GM19043 (cell line): ENCODE results near the gene PVR.

Experiments used
- ATAC-seq: cut with Tn5 transposase; IDR thresholded peaks from one replicate; pipeline ENCODE4 v1.9.1; 2021; ENCODE audit warnings: low read depth; ENCODE audit not compliant: unreplicated experiment

PVR gene

DNA sequence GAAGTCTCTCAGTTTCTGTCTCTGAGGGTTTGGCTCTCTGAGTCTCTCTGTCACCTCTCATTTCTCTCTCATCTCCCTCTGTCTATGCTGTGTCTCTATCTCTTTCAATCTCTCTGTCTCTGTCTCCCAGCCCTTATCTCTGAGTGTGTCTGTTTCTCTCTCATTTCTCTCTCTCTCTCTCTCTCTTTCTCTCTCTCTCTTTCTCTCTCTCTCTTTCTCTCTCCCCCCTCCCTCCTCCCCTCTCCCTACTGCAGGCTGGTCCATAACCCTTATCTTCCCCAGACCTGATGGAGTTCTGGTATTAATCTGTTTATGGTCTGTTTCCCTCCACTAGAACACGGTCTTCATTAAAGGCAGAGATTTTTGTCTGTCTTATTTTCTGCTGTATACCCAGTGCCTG is 1.3 kb upstream of the PVR start:
- no peak for ATAC-seq

DNA sequence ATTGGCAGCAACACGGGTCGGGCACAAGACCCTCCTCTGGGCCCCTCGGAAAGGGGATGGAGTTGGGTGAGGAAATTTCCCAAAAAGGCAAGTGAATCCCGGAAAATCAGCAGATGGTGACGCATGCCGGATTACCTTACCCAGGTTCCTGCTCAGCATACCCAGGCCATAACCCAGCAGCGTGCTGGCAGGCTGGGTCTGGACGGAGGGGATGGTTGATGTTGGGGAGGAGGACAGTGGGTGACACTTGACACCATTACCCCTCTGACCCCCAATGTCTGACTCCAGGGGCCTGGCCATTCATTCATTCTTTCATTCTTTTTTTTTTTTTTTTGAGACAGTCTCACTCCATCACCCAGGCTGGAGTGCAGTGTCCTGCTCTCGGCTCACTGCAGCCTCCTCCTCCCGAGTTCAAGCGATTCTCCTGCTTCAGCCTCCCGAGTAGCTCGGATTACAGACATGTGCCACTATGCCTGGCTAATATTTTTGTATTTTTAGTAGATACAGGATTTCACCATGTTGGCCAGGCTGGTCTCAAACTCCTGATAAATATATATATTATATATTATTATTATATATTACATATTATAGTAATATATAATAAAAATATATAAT is 799 bp downstream of the PVR start:
- no peak for ATAC-seq

DNA sequence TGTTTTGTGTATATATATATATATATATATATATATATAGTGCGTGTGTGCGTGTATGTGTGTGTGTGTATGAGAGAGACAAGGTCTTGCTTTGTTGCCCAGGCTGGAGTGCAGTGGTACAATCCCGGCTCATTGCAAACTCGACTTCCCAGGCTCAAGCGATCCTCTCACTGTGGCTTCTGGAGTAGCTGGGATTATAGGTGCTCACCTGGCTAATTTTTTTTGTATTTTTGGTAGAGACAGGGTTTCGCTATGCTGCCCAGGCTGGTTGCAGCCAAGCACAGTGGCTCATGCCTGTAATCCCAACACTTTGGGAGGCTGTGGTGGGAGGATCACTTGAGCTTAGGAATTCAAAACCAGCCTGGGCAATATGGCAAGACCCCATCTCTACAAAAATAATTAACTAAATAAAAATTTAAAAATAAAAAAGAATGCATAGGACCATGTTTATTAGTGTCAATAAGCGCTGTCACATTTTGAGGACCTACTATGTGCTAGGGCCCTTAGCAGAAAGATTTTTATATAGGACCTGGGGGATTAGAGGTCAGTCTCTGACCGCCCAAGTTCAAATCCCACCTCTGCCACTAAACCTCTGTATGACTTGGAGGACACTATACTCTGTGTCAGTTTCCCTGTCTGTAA is 1.8 kb downstream of the PVR start:
- no peak for ATAC-seq

DNA sequence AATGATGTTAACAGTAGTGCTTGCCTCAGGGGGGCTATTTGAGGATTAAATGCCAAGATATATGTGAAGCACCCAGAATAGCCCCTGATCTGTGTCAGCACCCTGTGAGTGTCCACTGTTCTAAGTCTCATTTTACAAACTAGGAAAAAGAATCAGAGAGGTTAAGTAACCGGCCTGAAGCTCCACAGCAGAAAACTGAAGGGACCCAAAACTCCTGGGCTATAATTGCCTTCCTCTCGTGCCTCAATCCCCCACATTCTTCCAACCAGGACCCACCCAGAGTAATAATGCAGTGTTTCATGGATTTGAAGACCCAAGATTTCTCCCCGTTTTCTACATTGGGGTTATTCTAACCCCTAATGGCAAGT is 2.3 kb downstream of the PVR start:
- no peak for ATAC-seq

DNA sequence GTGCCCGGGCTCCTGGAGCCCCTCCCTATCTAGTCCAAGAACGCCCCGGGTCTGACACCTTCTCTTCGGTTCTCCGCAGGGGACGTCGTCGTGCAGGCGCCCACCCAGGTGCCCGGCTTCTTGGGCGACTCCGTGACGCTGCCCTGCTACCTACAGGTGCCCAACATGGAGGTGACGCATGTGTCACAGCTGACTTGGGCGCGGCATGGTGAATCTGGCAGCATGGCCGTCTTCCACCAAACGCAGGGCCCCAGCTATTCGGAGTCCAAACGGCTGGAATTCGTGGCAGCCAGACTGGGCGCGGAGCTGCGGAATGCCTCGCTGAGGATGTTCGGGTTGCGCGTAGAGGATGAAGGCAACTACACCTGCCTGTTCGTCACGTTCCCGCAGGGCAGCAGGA is 3.4 kb downstream of the PVR start:
- no peak for ATAC-seq

DNA sequence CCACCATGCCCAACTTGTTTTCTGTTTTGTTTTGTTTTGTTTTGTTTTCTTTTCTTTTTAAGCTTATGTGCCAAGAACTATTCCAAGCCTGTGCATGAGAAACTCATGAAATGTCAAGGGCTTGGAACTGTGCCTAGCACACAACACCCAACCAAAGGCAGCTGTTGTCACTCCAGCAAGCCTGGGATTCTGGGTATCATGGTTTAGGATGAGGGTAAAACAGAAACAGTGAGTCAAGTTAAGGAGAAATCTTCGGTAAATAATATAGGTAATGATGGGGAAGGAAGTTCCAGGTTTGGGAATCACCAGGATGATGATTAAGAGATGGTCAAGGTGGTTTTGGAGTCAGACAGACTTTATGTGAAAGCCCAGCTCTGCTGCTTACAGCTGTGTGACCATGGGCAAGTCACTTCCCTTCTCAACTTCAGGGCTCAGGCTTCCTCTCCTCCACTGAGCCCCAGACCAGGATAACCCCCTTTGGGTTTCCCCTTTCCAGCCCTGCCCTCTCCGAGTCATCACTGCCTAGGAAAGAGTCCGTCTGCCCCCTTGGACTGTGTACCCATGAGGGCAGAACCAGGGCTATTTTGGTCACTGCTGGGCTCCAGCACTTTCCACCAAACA is 5.0 kb downstream of the PVR start:
- ATAC-seq: no peak

DNA sequence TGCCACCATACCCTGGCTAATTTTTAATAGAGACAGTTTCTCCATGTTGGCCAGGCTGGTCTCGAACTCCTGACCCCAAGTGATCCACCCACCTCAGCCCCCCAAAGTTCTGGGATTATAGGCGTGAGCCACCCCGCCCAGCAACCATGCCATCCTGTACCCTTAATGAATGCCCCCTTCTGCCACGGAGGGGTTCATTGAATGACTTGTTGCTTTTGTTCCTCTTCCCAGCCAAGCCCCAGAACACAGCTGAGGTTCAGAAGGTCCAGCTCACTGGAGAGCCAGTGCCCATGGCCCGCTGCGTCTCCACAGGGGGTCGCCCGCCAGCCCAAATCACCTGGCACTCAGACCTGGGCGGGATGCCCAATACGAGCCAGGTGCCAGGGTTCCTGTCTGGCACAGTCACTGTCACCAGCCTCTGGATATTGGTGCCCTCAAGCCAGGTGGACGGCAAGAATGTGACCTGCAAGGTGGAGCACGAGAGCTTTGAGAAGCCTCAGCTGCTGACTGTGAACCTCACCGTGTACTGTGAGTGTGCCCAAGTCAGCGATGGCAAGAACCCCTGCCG is 6.0 kb downstream of the PVR start:
- no peak for ATAC-seq

DNA sequence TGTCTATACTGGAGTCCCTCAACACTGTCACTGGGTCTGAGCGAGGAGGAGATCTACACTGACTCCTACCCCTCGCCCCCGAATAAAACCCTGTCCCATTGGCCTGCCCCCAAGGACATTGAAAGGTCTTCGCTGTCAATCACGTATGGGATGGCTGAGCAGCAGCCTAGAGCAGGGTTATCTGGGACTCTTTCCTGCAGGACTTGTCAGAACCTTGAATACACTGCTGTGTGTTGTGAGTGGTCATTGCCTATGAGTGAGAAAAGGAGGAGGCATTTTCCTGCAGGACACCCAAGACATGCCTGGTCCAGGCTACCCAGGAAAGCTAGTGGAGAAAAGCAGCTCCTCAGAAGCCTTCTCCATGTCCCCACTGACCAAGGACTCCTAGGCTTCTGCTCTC is 9.6 kb downstream of the PVR start:
- ATAC-seq: no peak

DNA sequence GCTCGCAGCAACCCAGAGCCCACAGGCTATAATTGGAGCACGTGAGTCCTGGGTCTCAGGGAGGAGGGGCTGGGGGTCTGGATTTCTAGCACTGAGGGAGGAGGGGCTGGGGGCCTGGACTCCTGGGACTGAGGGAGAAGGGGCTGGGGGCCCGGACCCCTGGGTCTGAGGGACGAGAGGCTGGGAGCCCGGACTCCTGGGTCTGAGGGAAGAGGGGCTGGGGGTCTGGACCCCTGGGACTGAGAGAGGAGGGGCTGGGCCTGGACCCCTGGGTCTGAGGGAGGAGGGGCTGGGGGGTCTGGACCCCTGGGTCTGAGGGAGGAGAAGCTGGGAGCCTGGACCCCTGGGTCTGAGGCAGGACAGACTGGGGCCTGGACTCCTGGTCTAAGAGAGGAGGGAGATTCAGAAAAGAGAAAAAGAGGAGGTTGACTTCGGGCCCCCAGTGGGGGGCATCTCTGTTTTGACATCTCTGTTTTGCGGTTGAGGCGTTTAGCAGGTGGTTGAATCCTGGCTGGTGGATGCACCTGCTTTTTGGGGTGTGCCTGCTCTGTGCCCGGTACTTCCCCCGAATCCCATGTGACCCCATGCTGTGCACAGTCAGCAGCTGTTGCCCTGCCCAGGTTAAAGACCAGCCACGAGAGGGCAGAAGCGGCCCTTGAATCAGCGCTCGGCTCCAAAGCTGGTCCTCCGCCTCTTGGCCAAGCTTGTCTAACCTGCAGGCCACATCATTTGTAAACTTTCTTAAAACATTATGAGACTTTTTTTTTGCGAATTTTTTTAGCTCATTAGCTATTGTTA is 10.5 kb downstream of the PVR start:
- ATAC-seq: no peak

DNA sequence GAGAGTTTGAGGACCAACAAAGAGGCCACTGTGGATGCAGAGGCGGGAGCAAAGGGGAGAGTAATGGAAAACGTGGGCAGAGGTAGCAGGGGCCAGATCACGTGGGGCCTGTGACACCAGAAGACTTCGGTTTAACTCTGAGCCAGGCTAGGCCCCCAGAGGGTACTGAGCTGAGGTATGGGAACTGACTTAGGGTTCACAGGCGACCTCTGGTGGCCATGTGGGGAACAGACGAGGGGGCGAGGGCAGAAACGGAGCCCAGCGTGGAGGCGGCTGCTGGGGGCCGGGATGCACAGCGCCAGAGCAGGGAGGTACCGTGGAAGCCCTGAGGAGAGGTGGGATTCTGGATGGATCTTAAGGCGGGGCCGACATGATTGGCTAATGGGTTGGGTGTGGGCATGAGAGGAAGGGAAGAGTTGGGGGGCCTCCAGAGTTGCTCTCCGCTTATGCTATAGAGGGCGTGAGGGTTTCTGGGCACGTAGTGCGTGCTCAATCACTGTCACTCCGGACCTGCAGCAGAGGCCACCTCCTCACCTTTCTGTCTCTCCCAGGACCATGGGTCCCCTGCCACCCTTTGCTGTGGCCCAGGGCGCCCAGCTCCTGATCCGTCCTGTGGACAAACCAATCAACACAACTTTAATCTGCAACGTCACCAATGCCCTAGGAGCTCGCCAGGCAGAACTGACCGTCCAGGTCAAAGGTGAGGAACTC is 13.7 kb downstream of the PVR start:
- ATAC-seq: no peak

DNA sequence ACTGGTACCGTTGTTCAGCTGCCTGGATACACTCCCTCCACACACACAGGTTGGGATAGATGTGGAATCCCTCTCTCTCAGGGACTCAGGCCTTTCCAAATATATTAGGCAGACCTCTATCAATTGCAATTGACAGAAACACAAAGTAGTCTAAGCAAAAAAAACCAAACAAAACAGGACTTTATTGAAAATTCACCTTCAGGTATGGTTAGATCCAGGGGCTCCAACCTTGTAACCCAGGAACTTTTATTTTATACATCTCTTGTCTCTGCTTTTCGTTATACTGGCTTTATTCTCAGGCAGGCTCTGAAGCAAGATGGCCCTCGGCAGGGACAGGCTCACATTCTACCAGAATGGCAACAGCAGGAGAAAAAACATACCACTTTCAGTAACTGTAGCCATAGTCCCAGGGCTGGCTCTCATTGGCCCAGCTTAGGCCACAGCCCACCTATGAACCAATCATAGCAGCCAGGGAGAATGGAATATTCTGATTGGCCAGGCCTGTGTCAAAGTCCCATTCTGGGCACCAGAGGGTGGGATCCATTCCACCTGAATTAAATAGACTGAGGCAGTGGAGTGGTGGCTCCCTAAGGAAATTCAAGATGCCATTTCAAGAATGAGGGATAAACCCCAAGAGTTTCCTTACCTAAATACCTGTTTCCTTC is 14.5 kb downstream of the PVR start:
- no peak for ATAC-seq

DNA sequence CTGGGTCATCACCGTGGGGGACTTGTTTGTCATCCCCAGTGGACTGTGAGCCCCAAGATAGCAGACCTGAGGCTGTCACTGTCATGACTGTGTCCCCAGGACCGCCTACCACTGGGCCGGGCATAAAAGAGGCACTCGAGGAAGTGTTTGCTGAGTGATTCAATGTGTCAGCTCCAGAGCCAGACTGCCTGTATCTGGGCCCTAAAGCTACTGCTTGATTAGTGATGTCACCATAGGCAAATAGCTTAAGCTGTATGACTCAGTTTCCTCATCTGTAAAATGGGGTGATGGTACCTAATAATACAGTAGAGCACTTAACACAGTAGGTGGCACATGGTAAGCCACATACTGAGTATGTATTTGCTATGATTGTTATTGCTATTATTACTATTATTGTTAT is 16.4 kb downstream of the PVR start:
- ATAC-seq: no peak

DNA sequence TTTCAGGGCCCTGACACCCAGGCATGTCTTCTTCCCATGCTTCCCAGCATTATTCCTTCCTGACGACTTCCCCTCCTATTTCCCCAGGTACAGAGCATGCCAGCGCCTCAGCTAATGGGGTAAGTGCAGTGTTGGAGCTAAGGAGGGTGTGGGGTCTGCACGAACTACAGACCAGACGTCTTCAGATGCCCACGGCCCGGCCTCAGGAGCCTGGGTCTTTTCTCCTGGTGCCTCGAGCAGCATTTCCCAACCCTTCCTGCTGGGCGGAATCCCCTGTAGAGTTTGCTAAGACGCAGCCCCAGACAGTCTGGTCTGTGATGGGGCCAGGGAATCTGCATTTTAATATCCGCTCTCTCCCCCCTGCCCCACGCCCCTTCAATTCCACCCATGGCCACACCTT is 17.5 kb downstream of the PVR start:
- ATAC-seq: no peak

DNA sequence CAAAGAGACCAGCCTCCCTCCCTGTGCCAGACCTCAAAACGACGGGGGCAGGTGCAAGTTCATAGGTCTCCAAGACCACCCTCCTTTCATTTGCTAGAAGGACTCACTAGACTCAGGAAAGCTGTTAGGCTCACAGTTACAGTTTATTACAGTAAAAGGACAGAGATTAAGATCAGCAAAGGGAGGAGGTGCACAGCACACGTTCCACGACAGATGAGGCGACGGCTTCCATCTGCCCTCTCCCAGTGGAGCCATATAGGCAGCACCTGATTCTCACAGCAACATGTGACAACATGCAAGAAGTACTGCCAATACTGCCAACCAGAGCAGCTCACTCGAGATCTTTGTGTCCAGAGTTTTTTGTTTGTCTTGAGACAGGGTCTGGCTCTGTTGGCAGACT is 18.2 kb downstream of the PVR start:
- no peak for ATAC-seq

DNA sequence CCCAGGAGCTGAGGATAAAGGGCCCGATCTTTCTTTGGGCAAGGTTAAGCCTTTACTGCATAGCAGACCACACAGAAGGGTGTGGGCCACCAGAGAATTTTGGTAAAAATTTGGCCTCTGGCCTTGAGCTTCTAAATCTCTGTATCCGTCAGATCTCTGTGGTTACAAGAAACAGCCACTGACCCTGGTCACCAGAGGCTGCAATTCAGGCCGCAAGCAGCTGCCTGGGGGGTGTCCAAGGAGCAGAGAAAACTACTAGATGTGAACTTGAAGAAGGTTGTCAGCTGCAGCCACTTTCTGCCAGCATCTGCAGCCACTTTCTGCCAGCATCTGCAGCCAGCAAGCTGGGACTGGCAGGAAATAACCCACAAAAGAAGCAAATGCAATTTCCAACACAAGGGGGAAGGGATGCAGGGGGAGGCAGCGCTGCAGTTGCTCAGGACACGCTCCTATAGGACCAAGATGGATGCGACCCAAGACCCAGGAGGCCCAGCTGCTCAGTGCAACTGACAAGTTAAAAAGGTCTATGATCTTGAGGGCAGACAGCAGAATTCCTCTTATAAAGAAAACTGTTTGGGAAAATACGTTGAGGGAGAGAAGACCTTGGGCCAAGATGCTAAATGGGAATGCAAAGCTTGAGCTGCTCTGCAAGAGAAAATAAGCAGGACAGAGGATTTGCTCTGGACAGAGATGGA is 19.1 kb downstream of the PVR start:
- ATAC-seq: no peak

DNA sequence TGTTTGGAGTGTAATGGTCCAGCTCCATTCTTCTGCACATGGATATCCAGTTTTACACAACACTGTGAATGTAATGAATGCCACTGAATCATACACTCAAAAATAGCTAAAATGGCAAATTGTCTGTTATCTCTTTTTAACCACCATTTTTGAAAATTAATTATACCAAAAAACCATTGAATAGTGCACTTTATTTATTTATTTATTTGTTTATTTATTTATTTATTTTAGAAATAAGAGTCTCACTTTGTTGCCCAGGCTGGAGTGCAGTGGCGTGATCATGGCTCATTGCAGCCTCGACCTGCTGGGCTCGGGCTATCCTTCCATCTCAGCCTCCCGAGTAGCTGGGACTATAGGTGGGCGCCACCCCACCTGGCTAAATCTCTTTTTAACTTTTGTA is 20.3 kb downstream of the PVR start:
- ATAC-seq: no peak

DNA sequence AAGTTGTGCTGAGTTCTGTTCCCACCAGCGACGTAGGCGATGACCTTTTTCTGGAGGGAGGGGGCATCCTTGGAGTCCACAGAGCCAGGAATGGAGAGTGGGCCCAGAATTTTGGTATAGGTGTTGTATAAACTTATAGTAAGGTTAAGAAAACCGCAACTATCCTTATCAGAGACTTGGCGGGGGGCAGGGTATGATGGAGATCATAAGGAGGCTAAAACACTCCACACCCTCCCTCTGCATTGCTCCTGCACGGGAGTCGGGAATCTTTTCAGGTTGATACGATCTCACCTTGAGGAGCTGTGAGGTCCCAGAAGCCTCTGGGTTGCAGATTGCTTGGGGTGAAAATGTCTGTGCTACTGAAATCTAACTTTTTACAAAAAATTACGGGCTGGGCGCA is 21.3 kb downstream of the PVR start:
- no peak for ATAC-seq

DNA sequence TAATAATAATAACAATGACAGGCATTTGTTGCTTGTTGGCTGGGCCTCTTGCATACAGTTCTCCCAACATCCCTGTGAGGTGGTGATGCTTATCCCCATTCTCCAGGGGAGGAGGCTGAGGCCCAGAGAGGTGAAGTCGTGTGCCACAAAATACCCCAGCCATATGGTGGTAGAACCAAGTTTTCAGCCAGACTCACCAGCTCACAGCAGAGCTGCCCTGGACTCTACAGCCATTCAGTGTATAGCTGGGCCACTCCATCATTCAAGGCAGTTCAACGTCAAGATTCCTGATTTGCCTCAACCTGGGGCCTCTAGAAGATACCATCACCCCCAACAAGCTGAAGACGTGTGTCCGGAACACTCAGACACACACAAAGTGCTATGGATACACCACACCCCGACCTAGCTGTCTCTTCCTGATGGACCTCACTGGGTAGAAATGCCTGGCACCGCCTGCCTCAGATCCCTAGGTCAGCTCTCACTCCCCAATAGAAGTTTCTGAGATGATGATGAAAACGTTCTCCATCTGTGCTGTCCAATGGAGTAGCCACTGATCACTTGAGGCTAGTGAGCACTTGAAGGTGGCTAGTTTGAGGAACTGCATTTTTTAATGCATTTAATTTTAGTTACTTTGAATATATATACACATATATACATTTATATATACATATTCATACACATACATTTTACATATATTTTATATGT is 23.3 kb downstream of the PVR start:
- ATAC-seq: no peak
